Transverse colon (tissue), 4 donors: ENCODE results near the gene KCNJ6.

Source experiments
- CTCF ChIP-seq, 5 experiments: fragments of 200-600 bp in 3 of 5; fragments of 450-650 bp in 2 of 5; sonication (generic) in 3 of 5; IDR thresholded peaks; 1 replicate in 2 of 5; 2 replicates in 3 of 5; pipeline ENCODE4 v1.5.1; 2016 to 2017; ENCODE audit warnings: antibody characterized with exemption in 5 of 5, inconsistent platforms in 3 of 5, mild to moderate bottlenecking in 2 of 5, moderate library complexity in 1 of 5
- POLR2A ChIP-seq: fragments of 450-650 bp; IDR thresholded peaks from one replicate; pipeline ENCODE4 v1.6.1; 2016; ENCODE audit warnings: antibody characterized with exemption, mild to moderate bottlenecking, moderate library complexity
- POLR2AphosphoS5 ChIP-seq, 3 donors: sonication (generic); formaldehyde crosslinking; IDR thresholded peaks; one replicate each; pipeline ENCODE4 v1.6.1; 2016; ENCODE audit warnings: antibody characterized with exemption in 3 of 3

- no peak for TF ChIP-seq CTCF (IDR thresholded peaks at IDR 0.05)
- TF ChIP-seq POLR2A, result no peak
- no peak for TF ChIP-seq POLR2AphosphoS5 (IDR thresholded peaks at IDR 0.05)
Measured at GRCh38 chr21:37618081-37618480, 298.2 kb downstream of the KCNJ6 start.
